Stomach (tissue), 4 donors: ENCODE results near the gene RNU1-3.
"Not testable (repeated sequence)": the region's sequence is repeated elsewhere in the genome, so short reads cannot be mapped to it uniquely, and the experiment has no call there.

Experiments
- EP300 ChIP-seq: sonication (generic); formaldehyde crosslinking; IDR thresholded peaks from one replicate; pipeline ENCODE4 v1.6.1; 2017; ENCODE audit warnings: antibody characterized with exemption
- POLR2A ChIP-seq, 4 donors: fragments of 450-650 bp; IDR thresholded peaks; one replicate each; pipeline ENCODE4 v1.6.1; 2016; ENCODE audit warnings: antibody characterized with exemption in 4 of 4, control low read depth in 2 of 4, mild to moderate bottlenecking in 1 of 4, moderate library complexity in 1 of 4
- TF ChIP-seq, protein P1 (sequence below), 7 experiments: fragments of 450-650 bp in 4 of 7; fragments of 200-600 bp in 3 of 7; sonication (generic) in 3 of 7; IDR thresholded peaks; one replicate each; pipeline ENCODE4 v1.5.1; 2016 to 2019; ENCODE audit warnings: antibody characterized with exemption in 7 of 7, control low read depth in 2 of 7, mild to moderate bottlenecking in 1 of 7

DNA sequence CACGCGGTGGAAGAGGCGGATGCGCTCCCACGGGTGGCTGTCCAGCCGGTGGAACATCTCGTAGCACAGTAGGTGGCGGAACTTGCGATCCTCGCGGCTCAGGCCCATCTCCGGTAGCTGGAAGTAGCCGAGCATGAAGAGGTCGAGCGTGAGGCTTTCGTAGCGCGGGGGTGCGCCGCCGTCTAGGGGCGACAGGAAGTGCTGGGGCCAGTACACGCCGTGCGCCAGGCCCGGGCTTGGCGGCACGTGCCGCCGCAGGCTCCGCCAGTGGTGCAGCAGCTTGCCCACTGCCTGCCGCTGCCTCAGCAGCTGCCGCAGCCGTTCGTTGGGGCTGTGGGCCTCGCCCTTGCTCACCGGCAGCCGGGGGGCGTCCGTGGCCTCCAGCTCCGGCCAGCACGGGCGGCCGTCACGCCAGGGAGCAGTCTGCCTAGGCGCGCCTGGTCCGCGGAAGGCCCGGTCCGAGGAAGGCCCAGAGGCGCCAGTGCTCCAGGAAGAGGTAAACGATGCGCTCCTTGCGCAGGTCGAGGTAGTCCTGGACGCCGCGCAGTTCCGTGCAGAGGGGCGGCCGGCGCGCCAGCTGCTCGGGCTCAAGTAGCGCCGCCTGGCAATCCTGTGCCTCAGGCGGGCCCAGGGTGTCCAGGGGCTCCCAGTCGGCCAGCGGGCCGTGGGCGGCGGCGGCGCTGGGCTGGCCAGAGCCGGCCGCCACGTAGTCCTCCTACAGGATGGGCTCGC is 26.1 kb upstream of the RNU1-3 start:
- TF ChIP-seq, protein P1, sequence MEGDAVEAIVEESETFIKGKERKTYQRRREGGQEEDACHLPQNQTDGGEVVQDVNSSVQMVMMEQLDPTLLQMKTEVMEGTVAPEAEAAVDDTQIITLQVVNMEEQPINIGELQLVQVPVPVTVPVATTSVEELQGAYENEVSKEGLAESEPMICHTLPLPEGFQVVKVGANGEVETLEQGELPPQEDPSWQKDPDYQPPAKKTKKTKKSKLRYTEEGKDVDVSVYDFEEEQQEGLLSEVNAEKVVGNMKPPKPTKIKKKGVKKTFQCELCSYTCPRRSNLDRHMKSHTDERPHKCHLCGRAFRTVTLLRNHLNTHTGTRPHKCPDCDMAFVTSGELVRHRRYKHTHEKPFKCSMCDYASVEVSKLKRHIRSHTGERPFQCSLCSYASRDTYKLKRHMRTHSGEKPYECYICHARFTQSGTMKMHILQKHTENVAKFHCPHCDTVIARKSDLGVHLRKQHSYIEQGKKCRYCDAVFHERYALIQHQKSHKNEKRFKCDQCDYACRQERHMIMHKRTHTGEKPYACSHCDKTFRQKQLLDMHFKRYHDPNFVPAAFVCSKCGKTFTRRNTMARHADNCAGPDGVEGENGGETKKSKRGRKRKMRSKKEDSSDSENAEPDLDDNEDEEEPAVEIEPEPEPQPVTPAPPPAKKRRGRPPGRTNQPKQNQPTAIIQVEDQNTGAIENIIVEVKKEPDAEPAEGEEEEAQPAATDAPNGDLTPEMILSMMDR (IDR thresholded peaks at IDR 0.05), result not testable (repeated sequence)
- TF ChIP-seq EP300; POLR2A (IDR thresholded peaks at IDR 0.05): not testable (repeated sequence)
